ENCODE data around the gene SNX21. TPM values are rescaled to one million over a fixed set of nuclear protein-coding genes. Genes with fewer than 3 reads are reported as not detected.

Gene SNX21
- total RNA-seq, 3 donors from 2014 or later (not counting 1 experiment from before 2014, with no cell fraction given): 0.99 to 1.7 (median 1.2) TPM

DNA sequence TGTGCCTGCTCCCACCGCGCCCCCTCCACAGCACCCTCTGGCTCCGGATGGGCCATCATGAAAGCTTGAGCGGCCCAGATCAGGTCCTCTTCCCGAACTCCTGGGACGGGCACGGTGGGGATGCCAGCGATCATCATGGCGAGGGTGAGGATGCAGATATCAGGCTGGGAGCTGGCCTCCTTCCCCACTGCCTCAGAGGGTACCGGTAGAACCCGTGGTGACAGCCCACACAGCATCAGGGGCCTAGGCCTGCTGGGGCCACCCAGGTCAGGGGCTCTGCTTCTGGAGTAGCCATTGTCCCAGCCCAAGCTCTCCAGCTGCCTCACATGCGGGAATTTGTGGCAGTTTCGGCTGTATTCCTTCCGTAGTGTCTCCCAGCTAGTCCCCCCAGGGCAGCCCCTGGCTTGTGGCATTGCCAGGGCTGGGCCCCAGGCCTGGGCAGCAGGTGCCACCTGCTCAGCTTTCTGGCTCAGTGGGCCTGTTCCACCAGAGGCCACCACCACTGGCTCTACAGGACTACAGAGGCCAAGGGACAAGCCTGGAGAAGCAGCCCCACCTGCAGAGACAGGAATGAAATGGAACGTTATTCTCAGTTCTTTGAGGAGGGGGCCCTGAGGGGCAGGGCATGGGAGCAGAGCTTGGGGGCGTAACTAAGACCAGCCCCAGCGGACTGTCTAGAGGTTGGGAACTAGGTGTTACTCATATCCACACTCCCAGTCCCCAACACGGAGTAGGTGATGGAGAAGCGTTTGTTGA, 53.2 kb downstream of the SNX21 start:
- Histone ChIP-seq H3K4me1 (ENCODE audit: control insufficient read depth, insufficient read depth, low read length) (peaks cover 16% of the 10 kb centered on the region), H3K36me3 (ENCODE audit: control insufficient read depth, insufficient read depth, low read length) (no peaks in the 10 kb centered on the region), H3K27me3 (ENCODE audit: control insufficient read depth, insufficient read depth, low read length) (no peaks in the 10 kb centered on the region), H3K9me3 (ENCODE audit: control insufficient read depth, insufficient read depth, low read length) (no peaks in the 10 kb centered on the region), H3K4me3 (ENCODE audit: low read length) (no peak overlapping the region), H3K27ac (ENCODE audit: low read length) (no peak overlapping the region)
- H3K27me3 Mint-ChIP-seq (ENCODE audit: low read depth in 2 of 2): no peaks in the 10 kb centered on the region
- no peak overlapping the region for H3K4me3 Mint-ChIP-seq
- WGBS (ENCODE audit: insufficient coverage): 96% methylated on average over 17 of the region's 19 CpGs
- no peaks in the 10 kb centered on the region for H3K9me3 Mint-ChIP-seq
- no peak overlapping the region for H3K27ac Mint-ChIP-seq
- TF ChIP-seq, protein P1, sequence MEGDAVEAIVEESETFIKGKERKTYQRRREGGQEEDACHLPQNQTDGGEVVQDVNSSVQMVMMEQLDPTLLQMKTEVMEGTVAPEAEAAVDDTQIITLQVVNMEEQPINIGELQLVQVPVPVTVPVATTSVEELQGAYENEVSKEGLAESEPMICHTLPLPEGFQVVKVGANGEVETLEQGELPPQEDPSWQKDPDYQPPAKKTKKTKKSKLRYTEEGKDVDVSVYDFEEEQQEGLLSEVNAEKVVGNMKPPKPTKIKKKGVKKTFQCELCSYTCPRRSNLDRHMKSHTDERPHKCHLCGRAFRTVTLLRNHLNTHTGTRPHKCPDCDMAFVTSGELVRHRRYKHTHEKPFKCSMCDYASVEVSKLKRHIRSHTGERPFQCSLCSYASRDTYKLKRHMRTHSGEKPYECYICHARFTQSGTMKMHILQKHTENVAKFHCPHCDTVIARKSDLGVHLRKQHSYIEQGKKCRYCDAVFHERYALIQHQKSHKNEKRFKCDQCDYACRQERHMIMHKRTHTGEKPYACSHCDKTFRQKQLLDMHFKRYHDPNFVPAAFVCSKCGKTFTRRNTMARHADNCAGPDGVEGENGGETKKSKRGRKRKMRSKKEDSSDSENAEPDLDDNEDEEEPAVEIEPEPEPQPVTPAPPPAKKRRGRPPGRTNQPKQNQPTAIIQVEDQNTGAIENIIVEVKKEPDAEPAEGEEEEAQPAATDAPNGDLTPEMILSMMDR (IDR thresholded peaks at IDR 0.05): no peak
- peaks cover 12 to 20% of the 10 kb centered on the region in 2 donors for H3K4me1 Mint-ChIP-seq
- no peaks in the 10 kb centered on the region for H3K36me3 Mint-ChIP-seq
- no peak for ATAC-seq
- intact Hi-C loops (cut with micrococcal nuclease): no loop called here
- DNase-seq: no peak

DNA sequence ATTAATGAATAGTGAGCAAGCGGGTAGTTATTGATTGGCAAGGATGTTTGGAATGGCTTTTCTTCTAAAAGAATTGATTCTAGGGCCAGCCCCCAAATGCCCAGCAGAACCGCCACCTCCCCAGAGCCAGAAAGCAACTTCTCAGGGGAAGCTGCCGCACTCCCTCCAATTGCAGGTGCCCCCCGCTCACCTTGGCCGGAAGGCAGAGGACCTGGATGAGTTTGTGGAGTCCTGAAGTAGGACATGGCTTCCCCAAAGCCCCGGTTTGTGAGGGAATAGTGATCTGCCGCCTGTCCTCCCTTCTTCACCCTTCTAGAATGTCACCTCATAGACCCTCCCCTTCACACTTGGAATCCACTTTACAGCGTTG, 53.7 kb downstream of the SNX21 start, which contains the start of gene SPATA25:
TSS of gene SPATA25 (minus strand) at position 277 of the 370 bp plus-strand sequence. CDS start at position 245, 32 bp downstream.
- Mint-ChIP-seq H3K27ac (no peak within 1 kb of the TSS), H3K4me1 (peaks cover 8 to 21% of the 10 kb centered on the region in 2 donors), H3K9me3 (no peaks in the 10 kb centered on the region), H3K4me3 (no peak within 1 kb of the TSS), H3K36me3 (no peaks in the 10 kb centered on the region), H3K27me3 (ENCODE audit: low read depth in 2 of 2) (no peaks in the 10 kb centered on the region)
- Histone ChIP-seq H3K36me3 (ENCODE audit: control insufficient read depth, insufficient read depth, low read length) (no peaks in the 10 kb centered on the region), H3K27me3 (ENCODE audit: control insufficient read depth, insufficient read depth, low read length) (no peaks in the 10 kb centered on the region), H3K4me1 (ENCODE audit: control insufficient read depth, insufficient read depth, low read length) (peaks cover 22% of the 10 kb centered on the region), H3K27ac (ENCODE audit: low read length) (no peak within 1 kb of the TSS), H3K9me3 (ENCODE audit: control insufficient read depth, insufficient read depth, low read length) (no peaks in the 10 kb centered on the region), H3K4me3 (ENCODE audit: low read length) (no peak within 1 kb of the TSS)
- TF ChIP-seq, protein P1 (IDR thresholded peaks at IDR 0.05): no peak
- intact Hi-C loops (cut with micrococcal nuclease): no loop called here
- DNase-seq: no peak
- no peak for ATAC-seq
- 98% methylated on average over 8 of the region's 8 CpGs for WGBS (ENCODE audit: insufficient coverage)

DNA sequence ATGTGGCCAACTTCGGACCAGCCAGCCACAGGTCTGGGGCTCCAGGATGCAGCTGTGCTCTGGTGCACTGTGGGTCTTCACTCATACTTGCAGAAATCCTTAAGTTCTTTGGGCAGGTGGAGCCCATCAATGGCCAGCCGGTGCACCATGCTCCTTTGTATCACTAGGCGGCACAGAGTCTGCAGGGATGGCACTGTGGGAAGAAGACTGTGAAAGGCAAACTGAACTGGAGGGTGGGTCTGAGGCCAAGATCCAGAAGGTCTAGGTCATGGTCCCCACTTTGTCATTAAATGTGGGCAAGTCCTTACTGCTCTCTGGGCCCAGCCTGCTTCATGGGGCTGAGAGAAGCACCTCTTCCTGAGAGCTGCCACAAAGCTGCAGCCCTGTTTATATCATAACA, 55.1 kb downstream of the SNX21 start:
- H3K27me3 Mint-ChIP-seq (ENCODE audit: low read depth in 2 of 2): no peaks in the 10 kb centered on the region
- TF ChIP-seq, protein P1 (IDR thresholded peaks at IDR 0.05): no peak
- H3K4me1 Mint-ChIP-seq: peaks cover 5 to 24% of the 10 kb centered on the region in 2 donors
- ATAC-seq (no peak), DNase-seq (no peak)
- no peaks in the 10 kb centered on the region for H3K9me3 Mint-ChIP-seq
- H3K4me1 ChIP-seq (ENCODE audit: control insufficient read depth, insufficient read depth, low read length): peaks cover 35% of the 10 kb centered on the region
- 82% methylated on average over 3 of the region's 3 CpGs for WGBS (ENCODE audit: insufficient coverage)
- peak overlapping the region; percentile 52 for H3K4me3 Mint-ChIP-seq
- no peaks in the 10 kb centered on the region for H3K36me3 Mint-ChIP-seq
- H3K9me3 ChIP-seq (ENCODE audit: control insufficient read depth, insufficient read depth, low read length): no peaks in the 10 kb centered on the region
- no peak overlapping the region for H3K27ac ChIP-seq (ENCODE audit: low read length)
- H3K27me3 ChIP-seq (ENCODE audit: control insufficient read depth, insufficient read depth, low read length): no peaks in the 10 kb centered on the region
- no peaks in the 10 kb centered on the region for H3K36me3 ChIP-seq (ENCODE audit: control insufficient read depth, insufficient read depth, low read length)
- H3K4me3 ChIP-seq (ENCODE audit: low read length): no peak overlapping the region
- no peak overlapping the region for H3K27ac Mint-ChIP-seq
- intact Hi-C loops (cut with micrococcal nuclease): no loop called here

Measured in natural killer cell (primary cell).